GM21423 (cell line): ENCODE results near the gene SREK1IP1.

Experiments
- ATAC-seq: cut with Tn5 transposase; IDR thresholded peaks from one replicate; pipeline ENCODE4 v1.9.1; 2021; ENCODE audit warnings: mild to moderate bottlenecking, moderate library complexity; ENCODE audit not compliant: unreplicated experiment

Gene SREK1IP1

DNA sequence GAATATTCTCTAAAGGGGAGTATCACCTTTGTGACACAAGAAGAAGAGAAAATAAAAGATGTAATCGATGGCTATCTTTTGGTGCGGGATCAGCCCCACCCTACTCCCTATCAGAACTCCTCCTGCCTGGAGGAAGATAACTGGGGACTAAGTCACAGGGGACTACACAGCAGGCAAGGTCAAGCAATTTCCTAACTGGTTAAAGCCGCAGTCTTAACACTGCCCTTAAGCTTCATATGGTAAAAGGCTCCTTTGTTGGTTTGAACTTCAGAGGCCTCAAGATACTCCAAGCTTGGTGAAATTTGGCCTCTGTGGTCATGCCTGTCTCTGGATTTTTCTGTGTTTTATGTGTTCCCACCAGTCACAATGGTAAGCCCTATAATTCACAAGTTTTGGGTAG lies 79.5 kb downstream of the SREK1IP1 start:
- ATAC-seq: no peak

GRCh38 chr5:64688391-64688790 lies 80.1 kb downstream of the SREK1IP1 start:
- ATAC-seq: no peak

- no peak for ATAC-seq
These were observed 82.6 kb downstream of the SREK1IP1 start for GRCh38 chr5:64685866-64686265.

GRCh38 chr5:64682608-64683007 lies 85.9 kb downstream of the SREK1IP1 start:
- no peak for ATAC-seq

- ATAC-seq: no peak
These were observed 88.2 kb downstream of the SREK1IP1 start for GRCh38 chr5:64680289-64680688.

DNA sequence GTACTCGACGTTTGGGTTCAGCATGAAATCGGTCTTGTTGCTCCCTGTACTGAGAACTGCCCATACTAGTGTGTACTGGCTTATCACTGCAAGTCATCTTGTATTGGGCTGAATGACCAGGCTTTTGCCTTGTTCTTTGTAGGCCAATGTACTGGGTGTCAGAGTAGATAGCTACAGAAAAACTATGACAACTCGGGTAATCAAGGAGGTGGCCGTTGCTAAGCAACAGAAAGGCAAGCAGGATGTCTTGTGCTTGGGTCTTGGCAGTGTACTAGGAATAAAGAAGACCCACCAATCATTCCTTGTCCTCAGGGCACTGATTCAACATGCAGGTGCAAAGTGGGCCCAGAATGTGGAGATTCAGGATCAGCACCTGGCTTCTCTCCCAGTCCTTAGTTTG lies 90.1 kb downstream of the SREK1IP1 start:
- ATAC-seq: no peak

DNA sequence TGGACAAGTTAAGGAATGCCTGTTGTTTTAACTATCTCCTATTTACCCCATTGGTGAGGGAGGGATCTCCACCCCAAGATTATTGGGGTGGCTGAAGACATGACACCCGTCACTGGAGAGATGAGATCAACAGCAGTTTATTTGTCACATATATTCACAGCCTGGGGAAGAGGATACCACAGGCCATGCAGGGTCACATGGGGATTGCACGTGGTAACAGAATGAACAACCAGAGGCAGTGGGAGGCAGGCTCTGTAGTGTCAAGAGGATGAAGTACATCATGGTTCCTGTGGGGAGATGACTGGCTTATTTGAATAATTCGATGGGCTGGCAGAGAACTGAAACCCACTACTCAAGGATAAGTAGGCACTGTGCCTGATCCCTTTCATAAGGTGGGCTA lies 96.8 kb downstream of the SREK1IP1 start:
- ATAC-seq: no peak

GRCh38 chr5:64670277-64670676 lies 98.2 kb downstream of the SREK1IP1 start:
- no peak for ATAC-seq
